GM12878 (cell line): Measurements from ENCODE around the gene CALM3. TPM values are rescaled to one million over a fixed set of nuclear protein-coding genes. Genes with fewer than 3 reads are reported as not detected.

Experiments used
- ATF2 ChIP-seq: IDR thresholded peaks from 2 replicates; pipeline ENCODE4 v1.6.1; 2012; ENCODE audit warnings: low read length, inconsistent platforms
- BACH1 ChIP-seq: fragments of 450-650 bp; IDR thresholded peaks from 2 replicates; pipeline ENCODE4 v1.6.1; 2017; ENCODE audit warnings: mild to moderate bottlenecking, borderline replicate concordance
- CBFB ChIP-seq: IDR thresholded peaks from 2 replicates; pipeline ENCODE4 v1.6.1; 2016; ENCODE audit warnings: antibody characterized with exemption, low read depth
- CREB1 ChIP-seq: IDR thresholded peaks from 2 replicates; pipeline ENCODE4 v1.6.1; 2012; ENCODE audit warnings: low read depth, mild to moderate bottlenecking, inconsistent platforms
- CTCF ChIP-seq, 3 experiments: IDR thresholded peaks in 2 of 3; conservative IDR thresholded peaks in 1 of 3; 2 replicates each; pipeline ENCODE4 v1.5.1; 2011; ENCODE audit warnings: low read depth in 3 of 3, low read length in 3 of 3, mild to moderate bottlenecking in 3 of 3, control low read depth in 2 of 3, moderate library complexity in 2 of 3, inconsistent platforms in 1 of 3, mixed read lengths in 1 of 3; ENCODE audit not compliant: control insufficient read depth in 2 of 3, insufficient read depth in 1 of 3; ENCODE audit errors: extremely low read depth in 1 of 3
- MLLT1 ChIP-seq: fragments of 450-650 bp; IDR thresholded peaks from 2 replicates; pipeline ENCODE4 v1.6.1; 2016; ENCODE audit warnings: mild to moderate bottlenecking
- PAX5 ChIP-seq: IDR thresholded peaks from 2 replicates; pipeline ENCODE4 v1.6.1; 2011; ENCODE audit warnings: low read depth, low read length, borderline replicate concordance
- polyA plus RNA-seq, 11 experiments: library from polyadenylated mRNA; depleted of rRNA in 4 of 11; unstranded in 6 of 11; stranded (reverse) in 5 of 11; fragments of >200 nt; fragmentation: Nextera tagmentation in 4 of 11; fragmentation: Illumina TruSeq in 1 of 11; extraction: Ambion mirVana in 4 of 11; extraction: Trizol in 1 of 11; gene quantifications; 1 replicate in 1 of 11; 2 replicates in 10 of 11; pipeline versions ENCODE4 v1.2.1 to v1.2.3, GENCODE V29; 2011 to 2016; ENCODE audit warnings: inconsistent platforms in 2 of 11, missing spikeins in 2 of 11, low read depth in 1 of 11
- total RNA-seq, 4 experiments: library from RNA; depleted of rRNA in 3 of 4; stranded (reverse); fragments of >200 nt in 3 of 4; fragmentation: Illumina TruSeq in 1 of 4; extraction: Trizol in 1 of 4; gene quantifications; 2 replicates each; pipeline versions ENCODE4 v1.2.1 to v1.2.3, GENCODE V29; 2013 to 2021

The CALM3 gene
- total and polyA plus RNA-seq, 10 of the 15 experiments (the other 5 are each of a cell fraction or from before 2014, with no cell fraction given) = 164 to 849 (median 347) TPM

GRCh38 chr19:46654621-46655152 is 53.6 kb downstream of the CALM3 start (continued):
- TF ChIP-seq CTCF (IDR thresholded peaks at IDR 0.05 in 2 of 3, conservative IDR thresholded peaks at IDR 0.05 in 1 of 3; ENCODE audit: control insufficient read depth in 2 of 3, extremely low read depth in 1 of 3, insufficient read depth in 1 of 3, low read depth in 3 of 3, low read length in 3 of 3) = no peak
- no peak for TF ChIP-seq CREB1
- TF ChIP-seq CBFB = no peak
- TF ChIP-seq MLLT1 = no peak
- no peak for TF ChIP-seq BACH1
- TF ChIP-seq PAX5 = no peak
- no peak for TF ChIP-seq ATF2
